OCI-LY3 (cell line): Measurements from ENCODE around the gene DNAJB1.
A peak's percentile ranks its signal among the peaks of the same experiment; 100 is the strongest.

ENCODE experiments used
- H2AFZ ChIP-seq: fragments of 200-600, 300-600 bp; shearing (Covaris generic); 2 replicates; pipeline ENCODE4 v1.6.0; 2014; ENCODE audit warnings: antibody characterized with exemption, low read depth, low read length
- H3K27ac ChIP-seq: fragments of 200-600, 300-600 bp; sonication (generic); 2 replicates; pipeline ENCODE4 v1.5.1; 2014; ENCODE audit warnings: mild to moderate bottlenecking, low read length, moderate library complexity, mixed read lengths
- H3K27me3 ChIP-seq: fragments of 200-600, 300-600 bp; sonication (generic); 2 replicates; pipeline ENCODE4 v1.6.1; 2014; ENCODE audit warnings: low read depth, low read length, mixed read lengths
- H3K36me3 ChIP-seq: fragments of 200-600, 300-600 bp; sonication (generic); replicated peaks from 2 replicates; pipeline ENCODE3; 2014; ENCODE audit warnings: low read depth, low read length, mixed read lengths
- H3K4me1 ChIP-seq: fragments of 300-600, 200-600 bp; sonication (generic); 2 replicates; pipeline ENCODE4 v1.6.1; 2014; ENCODE audit warnings: low read length, mixed read lengths
- H3K4me2 ChIP-seq: fragments of 200-600, 300-600 bp; sonication (generic); 2 replicates; pipeline ENCODE4 v1.6.1; 2014; ENCODE audit warnings: low read length, mixed read lengths
- H3K4me3 ChIP-seq: fragments of 300-600, 200-600 bp; sonication (generic); 2 replicates; pipeline ENCODE4 v1.5.1; 2014; ENCODE audit warnings: antibody characterized with exemption, mild to moderate bottlenecking, low read length, moderate library complexity
- H3K79me2 ChIP-seq: fragments of 300-600, 200-600 bp; shearing (Covaris generic); 2 replicates; pipeline ENCODE4 v1.6.1; 2014; ENCODE audit warnings: mild to moderate bottlenecking, low read length, mixed read lengths
- H3K9ac ChIP-seq: fragments of 300-600, 200-600 bp; shearing (Covaris generic); 2 replicates; pipeline ENCODE4 v1.6.0; 2014; ENCODE audit warnings: mild to moderate bottlenecking, low read length, moderate library complexity
- H3K9me3 ChIP-seq: fragments of 200-600, 300-600 bp; shearing (Covaris generic); 2 replicates; pipeline ENCODE4 v1.6.1; 2014; ENCODE audit warnings: low read length, mixed read lengths; ENCODE audit not compliant: insufficient read depth
- H4K20me1 ChIP-seq: fragments of 200-600, 300-600 bp; sonication (generic); 2 replicates; pipeline ENCODE4 v1.6.1; 2016; ENCODE audit warnings: low read length, mixed read lengths; ENCODE audit not compliant: insufficient read depth
- EZH2phosphoT487 ChIP-seq: fragments of 200-600 bp; shearing (Covaris generic); IDR thresholded peaks from 2 replicates; pipeline ENCODE4 v1.6.1; 2018; ENCODE audit warnings: antibody characterized with exemption, mixed run types, low read depth
- TF ChIP-seq, protein P1 (sequence below): fragments of 200-600, 300-600 bp; sonication (generic); IDR thresholded peaks from 2 replicates; pipeline ENCODE4 v1.5.1; 2014; ENCODE audit warnings: antibody characterized with exemption, low read length, low read depth

DNAJB1 gene

DNA sequence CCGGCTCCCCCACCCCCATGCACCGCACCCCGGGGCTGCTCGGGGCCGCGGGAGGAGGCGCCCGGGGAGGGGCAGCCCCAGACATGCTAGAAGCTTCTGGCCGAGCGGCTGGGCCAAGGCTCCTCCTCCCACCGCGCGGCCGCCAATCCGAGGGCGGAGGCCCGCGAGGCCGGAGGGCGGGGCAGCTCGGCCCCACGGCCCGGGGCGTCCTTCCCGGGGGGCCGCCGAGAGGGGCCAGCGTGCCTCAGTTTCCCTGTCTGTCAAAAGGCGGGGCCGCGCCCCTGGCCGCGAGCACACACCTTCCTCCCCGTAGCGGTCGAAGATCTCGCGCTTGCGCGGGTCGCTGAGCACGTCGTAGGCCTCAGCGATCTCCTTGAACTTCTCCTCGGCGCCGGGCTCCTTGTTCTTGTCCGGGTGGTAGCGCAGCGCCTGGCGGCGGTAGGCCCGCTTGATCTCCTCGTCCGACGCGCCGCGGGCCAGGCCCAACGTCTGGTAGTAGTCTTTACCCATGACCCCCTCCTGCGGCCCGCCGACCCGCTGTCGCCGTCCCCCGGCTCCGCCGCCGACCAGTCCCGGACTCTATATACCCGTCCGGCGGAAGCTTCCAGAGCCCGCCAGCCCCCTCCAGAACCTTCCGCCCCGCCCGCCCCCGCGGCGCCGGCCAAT, at the start of gene DNAJB1:
Gene DNAJB1 (minus strand): TSS at position 558 of the 666 bp plus-strand sequence. CDS start 48 bp downstream, at position 510.
- peak within 1 kb of the TSS; percentile 81; the same call in 1 of the 2 replicates for H2AFZ ChIP-seq
- H3K79me2 ChIP-seq, result peaks cover 31% of the 10 kb centered on the region
- TF ChIP-seq, protein P1, sequence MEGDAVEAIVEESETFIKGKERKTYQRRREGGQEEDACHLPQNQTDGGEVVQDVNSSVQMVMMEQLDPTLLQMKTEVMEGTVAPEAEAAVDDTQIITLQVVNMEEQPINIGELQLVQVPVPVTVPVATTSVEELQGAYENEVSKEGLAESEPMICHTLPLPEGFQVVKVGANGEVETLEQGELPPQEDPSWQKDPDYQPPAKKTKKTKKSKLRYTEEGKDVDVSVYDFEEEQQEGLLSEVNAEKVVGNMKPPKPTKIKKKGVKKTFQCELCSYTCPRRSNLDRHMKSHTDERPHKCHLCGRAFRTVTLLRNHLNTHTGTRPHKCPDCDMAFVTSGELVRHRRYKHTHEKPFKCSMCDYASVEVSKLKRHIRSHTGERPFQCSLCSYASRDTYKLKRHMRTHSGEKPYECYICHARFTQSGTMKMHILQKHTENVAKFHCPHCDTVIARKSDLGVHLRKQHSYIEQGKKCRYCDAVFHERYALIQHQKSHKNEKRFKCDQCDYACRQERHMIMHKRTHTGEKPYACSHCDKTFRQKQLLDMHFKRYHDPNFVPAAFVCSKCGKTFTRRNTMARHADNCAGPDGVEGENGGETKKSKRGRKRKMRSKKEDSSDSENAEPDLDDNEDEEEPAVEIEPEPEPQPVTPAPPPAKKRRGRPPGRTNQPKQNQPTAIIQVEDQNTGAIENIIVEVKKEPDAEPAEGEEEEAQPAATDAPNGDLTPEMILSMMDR, result no peak
- TF ChIP-seq EZH2phosphoT487, result no peak
- peak within 1 kb of the TSS; percentile 88 for H3K4me2 ChIP-seq
- H3K9me3 ChIP-seq, result no peaks in the 10 kb centered on the region
- H3K4me3 ChIP-seq, result peak within 1 kb of the TSS; percentile 82
- H3K9ac ChIP-seq, result peak within 1 kb of the TSS; percentile 89
- no peaks in the 10 kb centered on the region for H3K27me3 ChIP-seq
- H3K4me1 ChIP-seq, result peaks cover 15% of the 10 kb centered on the region
- H3K36me3 ChIP-seq, result peaks cover 26% of the 10 kb centered on the region
- peak within 1 kb of the TSS; percentile 83 for H3K27ac ChIP-seq
- peaks cover 24% of the 10 kb centered on the region for H4K20me1 ChIP-seq

DNA sequence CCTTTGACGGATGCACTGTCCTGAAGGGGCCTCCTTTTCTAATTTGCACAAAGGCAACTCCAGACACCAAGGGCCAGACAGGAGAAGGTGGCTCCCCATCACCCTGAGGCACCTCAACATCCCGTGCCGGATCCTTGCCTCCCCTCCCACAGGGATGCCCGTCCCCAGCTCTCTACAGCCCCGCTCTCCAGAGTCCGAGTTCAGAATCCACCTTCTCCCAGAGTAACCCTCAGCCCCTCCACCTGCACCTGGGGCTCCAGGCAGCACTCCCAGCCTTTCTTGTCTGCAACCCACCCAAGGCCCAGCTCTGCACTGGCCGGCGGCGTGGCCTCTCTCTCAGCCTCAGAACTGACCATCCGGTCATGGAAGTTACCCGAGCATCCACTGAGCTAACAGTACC, 48.9 kb upstream of the DNAJB1 start:
- Histone ChIP-seq H4K20me1 (peaks cover 30% of the 10 kb centered on the region), H2AFZ (no peak overlapping the region), H3K4me1 (peaks cover 9% of the 10 kb centered on the region), H3K27ac (no peak overlapping the region), H3K27me3 (no peaks in the 10 kb centered on the region), H3K4me3 (no peak overlapping the region), H3K4me2 (no peak overlapping the region), H3K9ac (no peak overlapping the region), H3K9me3 (no peaks in the 10 kb centered on the region), H3K79me2 (peaks cover 27% of the 10 kb centered on the region), H3K36me3 (peaks cover 34% of the 10 kb centered on the region)
- TF ChIP-seq, protein P1, result no peak
- no peak for TF ChIP-seq EZH2phosphoT487

DNA sequence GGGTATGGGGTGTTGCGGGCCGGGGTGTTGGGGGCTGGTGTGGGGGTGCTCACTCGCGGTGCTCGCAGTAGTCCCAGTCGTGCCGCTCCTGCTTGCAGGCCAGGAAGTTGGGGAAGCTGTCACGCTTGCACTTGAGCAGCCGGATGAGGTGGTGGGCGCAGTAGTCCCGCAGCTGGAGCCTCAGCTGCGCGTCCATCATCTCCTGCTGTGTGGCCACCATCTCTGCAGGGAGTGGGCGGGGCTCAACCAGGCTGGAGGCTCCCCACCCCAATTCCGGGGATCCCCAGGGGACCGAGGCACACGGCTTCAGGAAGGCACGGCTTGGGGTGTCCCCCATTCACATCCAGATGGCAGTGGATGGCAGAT, 48.5 kb upstream of the DNAJB1 start:
- H3K9me3 ChIP-seq, result no peaks in the 10 kb centered on the region
- H3K36me3 ChIP-seq, result peaks cover 34% of the 10 kb centered on the region
- peaks cover 9% of the 10 kb centered on the region for H3K4me1 ChIP-seq
- H3K9ac ChIP-seq, result no peak overlapping the region
- no peak overlapping the region for H3K4me3 ChIP-seq
- no peaks in the 10 kb centered on the region for H3K27me3 ChIP-seq
- no peak for TF ChIP-seq EZH2phosphoT487
- TF ChIP-seq, protein P1, result no peak
- H3K79me2 ChIP-seq, result peaks cover 27% of the 10 kb centered on the region
- no peak overlapping the region for H3K4me2 ChIP-seq
- H3K27ac ChIP-seq, result no peak overlapping the region
- H2AFZ ChIP-seq, result no peak overlapping the region
- peaks cover 33% of the 10 kb centered on the region for H4K20me1 ChIP-seq

- no peaks in the 10 kb centered on the region for H3K9me3 ChIP-seq
Measured at GRCh38 chr19:14565765-14566711, 47.8 kb upstream of the DNAJB1 start.

More at GRCh38 chr19:14565765-14566711, 47.8 kb upstream of the DNAJB1 start:
- Histone ChIP-seq H3K79me2 (peaks cover 27% of the 10 kb centered on the region), H3K36me3 (peaks cover 34% of the 10 kb centered on the region), H3K27ac (no peak overlapping the region), H3K9ac (no peak overlapping the region), H3K27me3 (no peaks in the 10 kb centered on the region), H4K20me1 (peaks cover 38% of the 10 kb centered on the region), H2AFZ (no peak overlapping the region), H3K4me2 (no peak overlapping the region), H3K4me3 (no peak overlapping the region), H3K4me1 (peaks cover 6% of the 10 kb centered on the region)
- TF ChIP-seq, protein P1, result no peak
- TF ChIP-seq EZH2phosphoT487, result no peak
